GM21526 (cell line): ENCODE data around the gene CSK.
A peak's percentile ranks its signal among the peaks of the same experiment; 100 is the strongest.
"Not testable (repeated sequence)": the region's sequence is repeated elsewhere in the genome, so short reads cannot be mapped to it uniquely, and the experiment has no call there.

Source experiments
- ATAC-seq: cut with Tn5 transposase; IDR thresholded peaks from one replicate; pipeline ENCODE4 v1.9.1; 2021; ENCODE audit warnings: moderate library complexity; ENCODE audit not compliant: unreplicated experiment, low FRiP score

CSK gene

DNA sequence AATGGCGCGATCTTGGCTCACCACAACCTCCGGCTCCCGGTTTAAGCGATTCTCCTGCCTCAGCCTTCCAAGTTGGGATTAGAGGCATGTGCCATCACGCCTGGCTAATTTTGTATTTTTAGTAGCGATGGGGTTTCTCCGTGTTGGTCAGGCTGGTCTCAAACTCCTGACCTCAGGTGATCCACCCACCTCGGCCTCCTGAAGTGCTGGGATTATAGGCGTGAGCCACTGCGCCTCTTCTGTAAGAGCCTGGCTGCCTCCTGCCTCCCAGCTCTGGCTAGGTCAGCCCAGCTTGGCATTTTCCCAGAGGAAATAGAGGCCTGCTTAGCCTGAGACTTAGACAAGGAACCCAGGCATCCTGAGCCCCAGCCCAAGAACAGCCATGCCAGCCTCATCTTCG is 4.2 kb downstream of the CSK start:
- not testable (repeated sequence) for ATAC-seq

- no peak for ATAC-seq
Measured at GRCh38 chr15:74786551-74787165, 4.8 kb downstream of the CSK start.

DNA sequence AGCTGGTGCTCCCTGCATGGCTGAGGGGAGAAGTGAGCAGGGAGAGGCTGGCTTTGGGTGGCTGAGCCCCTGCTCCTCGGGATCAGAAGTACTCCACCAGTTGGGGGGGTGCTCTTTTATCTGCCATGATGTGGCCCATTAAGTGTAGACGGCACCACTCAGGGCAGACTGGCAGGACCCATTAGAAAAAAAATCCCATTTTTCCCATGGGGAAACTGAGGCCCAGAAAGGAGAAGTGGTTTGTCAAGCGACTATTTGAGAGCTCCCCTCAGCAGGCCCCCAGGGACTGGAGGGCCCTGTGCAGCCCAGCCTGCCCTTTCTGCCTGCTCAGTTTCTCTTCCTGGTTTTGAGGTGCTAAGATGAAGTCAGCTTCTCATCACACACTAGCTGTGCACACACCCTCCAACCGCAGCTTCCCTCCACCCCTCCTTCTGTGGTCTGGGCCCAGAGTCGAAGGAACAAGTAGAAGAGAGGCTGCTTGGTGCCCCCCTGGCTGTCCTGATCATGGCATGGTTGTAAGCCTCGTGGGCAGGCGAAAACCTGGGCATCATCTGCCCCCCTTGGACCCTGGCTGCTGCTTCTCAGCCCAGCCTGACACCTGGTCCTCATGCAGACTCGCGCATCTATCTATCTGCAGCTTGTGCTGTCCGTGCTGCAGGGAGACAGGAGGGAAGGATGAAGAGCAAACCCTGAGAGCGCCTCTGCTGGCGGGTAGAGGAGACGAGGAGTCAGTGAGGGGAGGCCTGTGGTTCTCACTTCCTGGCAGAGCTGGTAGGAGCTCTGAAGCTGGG is 5.6 kb downstream of the CSK start:
- ATAC-seq, result peak; percentile 38

- no peak for ATAC-seq
Measured at GRCh38 chr15:74788042-74788682, 6.3 kb downstream of the CSK start.

DNA sequence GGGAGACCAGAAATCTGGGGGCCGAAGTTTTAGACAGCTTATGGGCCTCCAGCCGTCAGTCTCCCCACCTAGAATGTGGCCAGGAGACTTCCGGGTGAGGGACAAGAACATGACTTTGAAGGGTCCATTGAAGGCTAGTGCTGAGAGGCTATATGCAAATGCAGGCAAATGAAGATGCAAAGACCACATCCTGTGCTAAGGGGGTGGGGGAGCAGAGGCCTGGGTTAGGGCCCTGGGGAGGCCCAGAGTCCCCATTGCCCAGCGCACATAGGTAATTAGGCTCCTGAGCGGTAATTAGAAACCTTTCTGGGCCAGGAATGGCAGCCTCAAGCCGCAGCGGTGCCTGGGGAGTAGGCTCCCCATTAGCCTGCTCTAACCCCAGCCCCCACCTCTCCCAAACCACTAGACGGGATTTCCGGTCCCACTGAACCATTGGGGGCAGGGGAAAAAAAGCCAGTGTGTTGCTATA is 6.8 kb downstream of the CSK start:
- peak; percentile 32 for ATAC-seq

- ATAC-seq, result no peak
Measured at GRCh38 chr15:74789171-74789631, 7.3 kb downstream of the CSK start.

GRCh38 chr15:74789741-74790079 is 7.8 kb downstream of the CSK start:
- no peak for ATAC-seq

GRCh38 chr15:74790080-74790916 is 8.4 kb downstream of the CSK start:
- no peak for ATAC-seq

- ATAC-seq, result no peak
Measured at GRCh38 chr15:74791007-74791406, 9.1 kb downstream of the CSK start.

GRCh38 chr15:74791667-74792066 is 9.8 kb downstream of the CSK start:
- ATAC-seq, result no peak

- no peak for ATAC-seq
Measured at GRCh38 chr15:74792227-74793016, 10.5 kb downstream of the CSK start.

- ATAC-seq, result no peak
Measured at GRCh38 chr15:74793135-74794028, 11.5 kb downstream of the CSK start.

GRCh38 chr15:74794248-74794969 is 12.5 kb downstream of the CSK start:
- ATAC-seq, result no peak

DNA sequence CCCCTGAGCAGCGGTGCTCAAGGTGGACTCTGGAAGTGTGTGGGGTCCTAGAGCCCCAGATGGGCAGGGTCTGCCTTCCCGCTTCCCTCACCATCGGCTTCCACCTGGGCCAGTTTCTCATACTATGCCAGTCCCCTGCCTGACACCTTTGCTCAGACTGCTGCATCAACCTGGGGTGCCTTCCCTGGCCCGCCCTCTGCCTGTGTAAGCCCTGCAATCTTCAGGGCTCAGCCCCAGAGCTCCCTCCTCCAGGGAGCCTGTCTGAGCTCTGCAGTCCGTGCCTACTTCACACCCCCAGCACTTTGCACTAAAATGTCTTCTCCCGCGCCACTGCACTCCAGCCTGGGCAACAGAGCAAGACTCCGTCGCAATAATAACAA is 13.1 kb downstream of the CSK start:
- ATAC-seq, result no peak

GRCh38 chr15:74795966-74796625 is 14.2 kb downstream of the CSK start:
- no peak for ATAC-seq

- ATAC-seq, result no peak
Measured at GRCh38 chr15:74798388-74799254, 16.7 kb downstream of the CSK start.
